Thyroid gland (tissue), 4 donors: ENCODE data around the gene PLSCR1.

Experiments used
- CTCF ChIP-seq, 6 experiments: fragments of 200-600 bp in 3 of 6; fragments of 450-650 bp in 3 of 6; sonication (generic) in 3 of 6; IDR thresholded peaks; one replicate each; pipeline ENCODE4 v1.5.1; 2016 to 2019; ENCODE audit warnings: antibody characterized with exemption in 6 of 6, mild to moderate bottlenecking in 2 of 6, inconsistent platforms in 1 of 6, moderate library complexity in 1 of 6
- POLR2A ChIP-seq, 2 donors: fragments of 450-650 bp; IDR thresholded peaks; one replicate each; pipeline ENCODE4 v1.6.1; 2017; ENCODE audit warnings: antibody characterized with exemption in 2 of 2, mild to moderate bottlenecking in 2 of 2, moderate library complexity in 1 of 2

- TF ChIP-seq CTCF (IDR thresholded peaks at IDR 0.05) (no peak), POLR2A (IDR thresholded peaks at IDR 0.05) (no peak)
Measured at GRCh38 chr3:146540236-146540635, 4.2 kb downstream of the PLSCR1 start.
